Measurements from ENCODE around the gene FNDC1.

Gene FNDC1

DNA sequence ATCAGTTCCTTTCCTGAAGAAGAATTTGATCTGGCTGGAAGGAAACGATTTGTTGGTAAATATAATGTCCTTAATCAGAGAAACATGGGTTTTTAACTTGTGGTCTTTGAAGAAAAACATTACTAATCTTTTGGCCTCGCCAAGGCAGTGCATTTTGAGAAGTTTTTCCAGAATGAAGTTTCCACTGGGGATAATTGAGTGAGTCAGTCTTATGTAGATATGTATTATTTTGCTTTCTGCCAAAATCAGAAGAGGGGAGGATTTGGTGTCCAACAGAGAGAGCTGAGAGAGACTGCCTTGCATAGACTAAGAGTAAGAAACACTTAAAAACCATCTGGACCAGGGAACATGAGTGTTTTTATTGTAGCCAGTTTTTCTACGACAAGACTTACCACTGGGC is 79.9 kb downstream of the FNDC1 start:
- Histone ChIP-seq H3K27ac (peak overlapping the region in 1 of 2 donors; percentile 57), H3K9me3 (no peaks in the 10 kb centered on the region), H3K36me3 (no peaks in the 10 kb centered on the region), H3K27me3 (no peaks in the 10 kb centered on the region), H3K4me3 (no peak overlapping the region), H3K4me1 (peaks cover 0 to 20% (median 3%) of the 10 kb centered on the region in 4 donors)
- DNase-seq = no peak
- TF ChIP-seq, protein P1, sequence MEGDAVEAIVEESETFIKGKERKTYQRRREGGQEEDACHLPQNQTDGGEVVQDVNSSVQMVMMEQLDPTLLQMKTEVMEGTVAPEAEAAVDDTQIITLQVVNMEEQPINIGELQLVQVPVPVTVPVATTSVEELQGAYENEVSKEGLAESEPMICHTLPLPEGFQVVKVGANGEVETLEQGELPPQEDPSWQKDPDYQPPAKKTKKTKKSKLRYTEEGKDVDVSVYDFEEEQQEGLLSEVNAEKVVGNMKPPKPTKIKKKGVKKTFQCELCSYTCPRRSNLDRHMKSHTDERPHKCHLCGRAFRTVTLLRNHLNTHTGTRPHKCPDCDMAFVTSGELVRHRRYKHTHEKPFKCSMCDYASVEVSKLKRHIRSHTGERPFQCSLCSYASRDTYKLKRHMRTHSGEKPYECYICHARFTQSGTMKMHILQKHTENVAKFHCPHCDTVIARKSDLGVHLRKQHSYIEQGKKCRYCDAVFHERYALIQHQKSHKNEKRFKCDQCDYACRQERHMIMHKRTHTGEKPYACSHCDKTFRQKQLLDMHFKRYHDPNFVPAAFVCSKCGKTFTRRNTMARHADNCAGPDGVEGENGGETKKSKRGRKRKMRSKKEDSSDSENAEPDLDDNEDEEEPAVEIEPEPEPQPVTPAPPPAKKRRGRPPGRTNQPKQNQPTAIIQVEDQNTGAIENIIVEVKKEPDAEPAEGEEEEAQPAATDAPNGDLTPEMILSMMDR (IDR thresholded peaks at IDR 0.05) = no peak
- intact Hi-C loops (cut with DNase I; ENCODE audit: low total_unique reads) = no loop called here

DNA sequence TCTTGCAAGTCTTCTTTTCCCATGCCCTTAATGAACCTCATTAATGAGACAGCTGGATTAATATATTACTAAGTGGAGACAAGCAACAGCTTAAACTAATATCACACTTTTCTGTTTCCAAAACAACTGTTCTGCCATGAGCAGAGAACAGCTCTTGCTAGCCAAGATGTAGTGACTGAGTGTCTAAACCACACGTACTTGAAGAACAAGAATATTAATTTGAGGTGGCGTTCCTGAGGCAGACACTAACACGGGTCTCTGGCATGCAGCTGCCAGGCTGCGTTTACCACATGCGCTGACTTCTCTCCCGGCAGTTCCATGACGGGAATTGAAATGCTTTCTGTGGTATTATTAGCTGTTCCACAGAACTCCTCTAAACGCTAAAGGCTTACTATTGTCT is 80.6 kb downstream of the FNDC1 start:
- Histone ChIP-seq H3K4me1 (peaks cover 0 to 20% (median 3%) of the 10 kb centered on the region in 4 donors), H3K27ac (peak overlapping the region in 1 of 2 donors; percentile 57), H3K36me3 (no peaks in the 10 kb centered on the region), H3K27me3 (no peaks in the 10 kb centered on the region), H3K4me3 (no peak overlapping the region), H3K9me3 (no peaks in the 10 kb centered on the region)
- intact Hi-C loops (cut with DNase I; ENCODE audit: low total_unique reads) = no loop called here
- TF ChIP-seq, protein P1 (IDR thresholded peaks at IDR 0.05) = no peak
- no peak for DNase-seq

DNA sequence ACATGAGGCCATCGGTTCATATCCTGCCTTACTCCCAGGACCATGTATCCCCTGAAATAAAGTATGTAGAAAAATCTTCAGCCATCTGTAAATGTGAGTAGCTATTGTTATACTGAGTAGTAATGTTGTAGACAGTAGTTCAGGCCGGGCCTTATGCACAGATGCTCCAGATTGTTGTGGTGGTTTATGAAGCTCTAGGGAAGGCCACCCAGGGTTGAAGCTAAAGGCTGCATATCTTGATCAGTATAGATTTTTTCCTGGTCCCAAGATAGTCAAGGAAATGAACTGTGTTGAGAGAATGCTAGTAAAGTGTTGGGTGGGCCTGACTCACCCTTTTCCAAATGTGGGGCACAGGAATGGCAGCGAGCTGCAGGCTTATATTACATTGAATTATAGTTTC is 81.4 kb downstream of the FNDC1 start:
- no peak overlapping the region for H3K4me3 ChIP-seq
- H3K4me1 ChIP-seq = peaks cover 0 to 20% (median 3%) of the 10 kb centered on the region in 4 donors
- H3K27ac ChIP-seq = no peak overlapping the region
- TF ChIP-seq, protein P1 (IDR thresholded peaks at IDR 0.05) = no peak
- H3K27me3 ChIP-seq = no peaks in the 10 kb centered on the region
- no peak for DNase-seq
- H3K36me3 ChIP-seq = no peaks in the 10 kb centered on the region
- H3K9me3 ChIP-seq = no peaks in the 10 kb centered on the region
- intact Hi-C loops (cut with DNase I; ENCODE audit: low total_unique reads) = no loop called here

DNA sequence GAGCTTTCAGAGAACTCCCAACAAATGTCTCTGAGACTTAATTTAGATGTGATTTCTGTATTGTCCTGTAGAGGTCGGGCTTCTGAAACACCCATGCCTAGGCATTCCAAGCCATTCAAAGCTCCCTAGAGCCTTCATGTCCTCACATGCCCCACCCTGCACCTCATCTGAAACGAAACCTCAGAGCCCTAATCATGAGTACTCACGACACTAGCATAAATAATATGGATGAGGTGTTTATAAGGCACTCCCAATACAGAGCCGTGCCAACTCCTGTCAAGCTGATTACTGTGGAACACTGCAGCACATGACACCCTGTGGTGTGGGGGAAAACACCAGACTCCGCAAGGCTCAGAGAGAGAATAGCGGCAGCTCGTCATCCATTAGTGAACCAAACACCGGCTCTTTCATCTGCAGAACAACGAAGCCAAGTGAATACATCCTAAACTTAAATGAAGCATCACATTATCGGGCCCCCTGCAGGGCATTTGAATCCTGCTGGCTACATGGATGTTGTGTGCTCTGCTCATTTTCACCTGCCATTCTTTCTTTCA is 83.8 kb downstream of the FNDC1 start:
- Histone ChIP-seq H3K27ac (no peak overlapping the region), H3K9me3 (no peaks in the 10 kb centered on the region), H3K36me3 (no peaks in the 10 kb centered on the region), H3K4me1 (peaks cover 0 to 20% (median 3%) of the 10 kb centered on the region in 4 donors), H3K4me3 (no peak overlapping the region), H3K27me3 (no peaks in the 10 kb centered on the region)
- TF ChIP-seq, protein P1 (IDR thresholded peaks at IDR 0.05) = peak; percentile 36 to 57
- intact Hi-C loops (cut with DNase I; ENCODE audit: low total_unique reads) = no loop called here
- DNase-seq = no peak

DNA sequence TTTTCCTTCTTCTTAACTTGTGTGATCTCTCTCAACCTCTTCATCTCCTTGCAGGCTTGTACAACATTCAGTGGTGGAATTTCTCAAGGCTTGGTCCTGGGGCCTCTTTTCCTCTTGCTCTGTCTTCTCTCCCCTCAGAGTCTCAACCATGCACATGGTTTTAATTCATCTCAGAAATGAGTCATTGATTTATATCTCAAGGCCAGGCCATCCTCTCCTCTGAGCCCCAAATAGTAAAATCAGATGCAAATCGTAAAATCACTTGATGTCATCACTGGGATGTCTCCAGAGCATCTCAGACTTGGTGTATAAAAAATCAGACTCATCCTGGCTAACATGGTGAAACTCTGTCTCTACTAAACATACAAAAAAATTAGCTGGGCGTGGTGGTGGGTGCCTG is 85.0 kb downstream of the FNDC1 start:
- H3K27me3 ChIP-seq = no peaks in the 10 kb centered on the region
- intact Hi-C loops (cut with DNase I; ENCODE audit: low total_unique reads) = no loop called here
- TF ChIP-seq, protein P1 (IDR thresholded peaks at IDR 0.05) = no peak
- no peak for DNase-seq
- no peaks in the 10 kb centered on the region for H3K36me3 ChIP-seq
- H3K27ac ChIP-seq = no peak overlapping the region
- H3K9me3 ChIP-seq = no peaks in the 10 kb centered on the region
- no peak overlapping the region for H3K4me3 ChIP-seq
- peaks cover 0 to 16% (median 1%) of the 10 kb centered on the region in 4 donors for H3K4me1 ChIP-seq
